Measurements from ENCODE around the gene KDM5A.

GRCh38 chr12:273382-273781 lies 115.7 kb downstream of the KDM5A start:
- no peak for TF ChIP-seq CTCF (IDR thresholded peaks at IDR 0.05)
- TF ChIP-seq POLR2A (IDR thresholded peaks at IDR 0.05) = no peak

Data from adrenal gland (tissue), 5 donors.